Superior temporal gyrus (tissue), 1 donor: ENCODE results near the gene VTI1A.

Source experiments
- DNase-seq: peaks from one replicate; pipeline ENCODE4 v3.0.0-alpha.2; 2016; ENCODE audit errors: extremely low spot score

Gene VTI1A

GRCh38 chr10:112783351-112784021 is 336.5 kb downstream of the VTI1A start:
- DNase-seq = no peak

- no peak for DNase-seq
Measured at GRCh38 chr10:112784022-112784461, 337.0 kb downstream of the VTI1A start.

DNA sequence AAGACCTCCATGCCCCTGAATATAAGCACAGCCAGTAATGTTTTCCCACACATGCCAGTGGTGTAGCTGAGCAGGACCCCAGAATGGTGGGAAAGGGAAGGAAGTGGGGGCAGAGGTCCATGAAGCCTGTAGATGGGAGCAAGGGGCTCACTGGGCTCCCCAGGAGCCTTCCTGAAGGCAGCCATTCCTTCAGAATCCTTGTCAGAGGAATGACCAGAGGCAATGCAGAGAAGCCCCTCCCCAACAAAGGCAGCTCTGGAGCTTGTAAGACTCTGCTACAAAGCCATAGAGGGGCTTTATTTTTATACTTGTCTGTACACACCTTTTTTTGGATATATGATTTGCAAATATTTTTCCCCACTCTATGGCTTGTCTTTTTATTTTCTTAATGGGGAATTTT is 338.1 kb downstream of the VTI1A start:
- DNase-seq = no peak

DNA sequence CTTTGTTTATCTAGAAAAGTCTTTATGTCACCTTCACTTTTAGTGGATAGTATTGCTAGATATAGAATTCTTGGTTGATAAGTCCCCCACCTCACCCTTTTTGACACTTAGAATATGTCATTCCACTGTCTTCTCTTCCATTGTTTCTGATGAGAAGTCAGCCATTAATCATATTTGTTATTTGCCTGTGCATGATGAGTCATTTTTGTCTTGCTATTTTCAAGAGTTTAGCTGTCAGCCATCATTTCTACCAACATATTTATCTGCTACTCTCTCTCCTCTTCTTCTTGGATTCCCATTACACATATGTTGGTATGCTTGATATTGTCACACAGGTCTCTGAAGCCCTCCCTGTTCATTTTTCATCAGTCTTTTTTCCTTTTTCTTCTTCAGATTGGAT is 342.2 kb downstream of the VTI1A start:
- no peak for DNase-seq

- DNase-seq = no peak
Measured at GRCh38 chr10:112790030-112790429, 343.0 kb downstream of the VTI1A start.

DNA sequence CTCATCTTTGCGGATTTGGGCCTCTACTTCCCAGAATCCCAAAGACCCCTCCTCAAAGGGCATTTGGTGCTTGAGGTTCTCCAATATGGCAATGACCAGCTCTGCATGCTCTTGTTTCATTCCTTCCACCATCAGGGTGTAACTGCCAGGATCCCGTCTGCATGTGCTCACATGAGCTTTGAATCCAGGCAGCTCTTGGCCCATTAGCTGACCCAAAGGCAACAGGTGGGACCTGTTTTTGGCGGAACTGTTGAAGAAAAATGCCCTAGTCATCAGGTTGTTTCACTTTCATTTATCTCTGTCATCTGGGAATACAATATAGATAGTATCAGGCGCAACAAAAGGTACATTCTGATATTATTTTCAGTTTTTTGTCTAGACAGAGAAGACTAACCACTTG is 343.9 kb downstream of the VTI1A start:
- no peak for DNase-seq

DNA sequence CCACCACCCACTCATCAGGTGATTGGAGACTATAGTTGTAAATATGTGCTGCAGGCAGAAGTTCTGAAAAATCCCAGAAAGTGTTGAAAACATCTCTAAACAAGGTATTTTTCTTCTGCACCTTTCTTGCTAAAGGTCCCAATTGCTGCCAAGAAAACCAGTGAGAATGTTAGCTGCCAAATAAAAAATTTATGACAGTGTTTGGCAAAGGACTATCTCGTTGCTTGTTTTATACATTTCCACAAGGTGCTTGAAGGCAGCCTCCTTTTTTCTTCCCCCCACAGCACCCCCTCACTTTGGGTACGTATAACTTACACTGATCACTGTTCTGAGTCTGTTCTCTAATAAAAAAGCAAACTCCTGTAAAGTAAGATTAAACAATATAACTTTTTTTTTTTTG is 344.4 kb downstream of the VTI1A start:
- no peak for DNase-seq

DNA sequence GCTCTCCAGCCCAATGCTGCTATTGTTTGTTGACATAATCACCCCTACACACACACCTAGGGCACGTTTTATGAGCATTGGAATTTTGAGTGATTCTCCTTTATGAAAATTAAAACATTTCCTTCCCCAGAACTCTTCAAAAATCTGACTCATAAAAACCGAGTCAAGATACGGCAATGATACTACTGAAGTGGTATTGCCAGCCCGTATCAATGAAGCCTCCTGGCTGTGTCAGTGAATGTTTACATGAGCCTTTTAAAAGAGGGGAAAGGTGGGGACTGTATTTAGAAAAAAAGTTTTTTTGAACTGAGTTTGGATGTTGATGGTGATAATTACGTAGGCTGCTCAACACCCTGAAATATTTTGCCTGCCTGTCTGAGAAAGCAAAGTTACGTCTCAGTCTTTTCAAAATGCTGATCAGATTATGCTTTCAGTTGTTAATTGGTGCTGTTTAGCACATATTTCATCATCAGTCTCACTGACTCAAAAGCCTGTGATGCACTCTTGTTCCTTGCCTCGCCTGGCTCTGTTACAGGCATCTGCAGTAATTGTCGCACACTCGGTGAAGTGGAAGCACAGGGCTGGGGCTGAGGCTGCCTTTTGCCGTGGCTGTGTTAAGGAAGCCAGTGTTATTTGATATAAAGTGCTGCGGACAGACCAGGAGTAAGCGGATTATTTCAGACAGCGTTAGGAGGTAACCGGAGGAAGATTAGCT is 345.6 kb downstream of the VTI1A start:
- DNase-seq = peak; percentile 63

DNA sequence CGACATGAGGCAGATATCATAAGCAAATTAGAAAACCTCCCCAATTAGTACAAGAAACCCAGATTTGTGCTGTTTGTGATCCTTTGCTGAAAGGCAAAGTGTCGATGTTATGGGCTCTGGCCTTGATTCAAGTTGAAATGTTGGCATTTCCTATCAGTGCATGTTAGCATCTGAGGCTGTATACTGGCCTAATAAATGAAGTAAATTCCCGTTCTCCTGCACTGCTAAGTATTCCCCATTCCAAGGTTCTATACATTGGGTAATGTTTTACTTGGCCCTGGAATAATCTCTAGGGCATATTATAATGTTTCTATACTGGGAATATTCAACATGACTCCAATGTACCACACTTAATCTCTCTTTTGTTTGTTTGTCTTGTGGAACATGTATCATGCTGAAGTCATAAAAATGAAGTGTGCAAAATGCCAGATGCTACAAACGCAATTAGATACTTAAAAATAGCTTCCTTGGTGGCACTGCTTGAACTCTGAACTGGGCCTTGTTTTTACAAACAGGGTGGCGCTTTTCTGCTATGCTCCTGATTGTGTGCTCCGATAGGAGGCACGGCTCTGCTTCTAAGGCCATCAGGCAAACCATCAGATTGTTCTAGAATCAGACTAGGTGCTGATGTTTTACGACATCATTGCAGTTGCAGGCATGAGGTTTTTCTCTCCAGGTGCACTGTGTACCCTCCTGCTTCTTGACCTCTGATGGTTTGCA is 346.3 kb downstream of the VTI1A start:
- no peak for DNase-seq

DNA sequence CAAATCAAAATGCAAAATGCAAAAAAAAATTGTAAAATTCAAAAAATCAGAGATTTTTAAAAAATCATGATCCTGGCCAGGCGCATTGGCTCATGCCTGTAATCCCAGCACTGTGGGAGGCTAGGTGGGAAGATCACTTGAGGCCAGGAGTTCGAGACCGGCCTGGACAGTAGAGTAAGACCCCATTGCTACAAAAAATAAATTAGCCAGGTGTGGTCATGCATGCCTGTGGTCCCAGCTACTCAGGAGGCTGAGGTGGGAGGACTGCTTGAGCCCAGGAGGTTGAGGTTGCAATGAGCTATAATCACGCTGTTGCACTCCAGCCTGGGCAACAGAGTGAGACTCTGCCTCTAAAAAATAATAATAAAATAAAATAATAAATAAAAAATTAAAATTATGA is 347.2 kb downstream of the VTI1A start:
- DNase-seq = no peak

DNA sequence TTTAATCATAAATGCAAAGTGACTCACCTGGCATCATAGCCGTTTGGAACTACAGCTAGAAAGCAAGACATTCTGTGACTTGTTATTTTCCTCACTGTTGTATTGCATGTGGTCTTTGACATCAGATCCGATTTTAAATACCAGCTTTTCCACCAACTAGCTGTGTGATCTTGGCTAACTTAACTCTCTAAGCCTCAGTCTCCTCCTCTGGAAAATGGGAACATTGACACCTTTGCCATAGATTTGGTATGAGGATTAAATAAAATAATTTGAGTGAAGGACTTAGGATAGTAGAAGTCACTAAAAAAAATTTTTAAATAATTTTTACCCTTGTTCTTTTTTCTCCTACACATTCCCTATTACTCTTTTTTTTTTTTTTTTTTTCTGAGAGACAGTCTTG is 348.1 kb downstream of the VTI1A start:
- DNase-seq = no peak

DNA sequence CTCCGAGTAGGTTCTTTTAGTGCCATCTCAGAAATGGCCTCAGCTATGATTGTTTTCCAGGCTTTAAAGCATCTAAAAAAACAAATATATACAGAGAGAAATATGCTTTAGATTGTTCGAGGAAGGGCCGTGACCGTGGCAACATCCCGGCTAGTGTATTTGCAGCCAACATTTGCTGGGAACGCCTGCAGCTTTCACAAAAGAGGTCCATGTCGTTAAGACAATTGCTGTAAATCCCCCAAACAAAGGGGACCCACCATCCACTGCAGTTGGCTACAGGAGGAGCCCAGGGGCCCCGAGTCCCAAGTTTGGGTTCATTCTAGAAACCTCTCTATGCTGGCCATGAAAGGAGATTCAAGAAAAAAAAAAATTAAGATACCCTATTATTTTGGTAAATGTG is 350.2 kb downstream of the VTI1A start:
- DNase-seq = no peak

DNA sequence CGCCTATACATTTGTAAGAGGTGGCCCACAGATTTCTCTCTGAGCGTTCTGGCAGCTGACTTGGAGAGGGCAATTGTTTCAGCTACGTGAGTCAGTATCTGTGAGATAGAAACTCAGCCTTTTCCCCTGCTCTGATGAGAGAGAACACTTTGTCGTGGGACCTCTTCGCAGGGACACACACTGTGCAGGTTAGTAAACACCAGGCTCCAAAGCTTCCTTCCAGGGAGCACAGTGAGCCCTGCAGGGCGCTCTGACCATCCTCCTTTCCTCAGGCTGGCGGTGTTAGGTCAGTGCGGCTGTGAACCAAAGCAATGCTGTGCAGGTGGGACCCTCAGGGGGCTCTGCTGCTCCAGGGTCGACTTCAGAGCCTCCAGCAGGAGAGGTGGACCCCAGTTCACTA is 350.8 kb downstream of the VTI1A start:
- no peak for DNase-seq

DNA sequence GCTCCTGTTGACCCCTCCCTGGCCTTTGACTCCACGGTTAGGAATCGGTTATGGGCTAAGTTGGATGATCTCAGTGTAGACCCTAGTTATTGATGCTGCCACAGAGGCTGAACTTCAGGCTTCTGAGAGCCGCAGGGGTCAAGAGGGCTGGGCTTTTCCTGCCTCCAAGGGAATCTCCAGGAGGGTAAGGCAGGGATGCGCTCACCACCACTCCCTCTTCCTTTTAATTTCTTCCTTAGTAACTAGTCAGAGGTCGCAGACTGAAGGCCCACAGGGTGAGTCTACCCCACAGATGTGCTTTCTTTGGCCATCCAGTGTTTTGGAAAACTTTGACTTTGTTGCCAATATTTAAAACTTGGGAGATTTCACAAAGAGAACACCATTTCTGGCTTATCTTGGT is 352.0 kb downstream of the VTI1A start:
- no peak for DNase-seq

DNA sequence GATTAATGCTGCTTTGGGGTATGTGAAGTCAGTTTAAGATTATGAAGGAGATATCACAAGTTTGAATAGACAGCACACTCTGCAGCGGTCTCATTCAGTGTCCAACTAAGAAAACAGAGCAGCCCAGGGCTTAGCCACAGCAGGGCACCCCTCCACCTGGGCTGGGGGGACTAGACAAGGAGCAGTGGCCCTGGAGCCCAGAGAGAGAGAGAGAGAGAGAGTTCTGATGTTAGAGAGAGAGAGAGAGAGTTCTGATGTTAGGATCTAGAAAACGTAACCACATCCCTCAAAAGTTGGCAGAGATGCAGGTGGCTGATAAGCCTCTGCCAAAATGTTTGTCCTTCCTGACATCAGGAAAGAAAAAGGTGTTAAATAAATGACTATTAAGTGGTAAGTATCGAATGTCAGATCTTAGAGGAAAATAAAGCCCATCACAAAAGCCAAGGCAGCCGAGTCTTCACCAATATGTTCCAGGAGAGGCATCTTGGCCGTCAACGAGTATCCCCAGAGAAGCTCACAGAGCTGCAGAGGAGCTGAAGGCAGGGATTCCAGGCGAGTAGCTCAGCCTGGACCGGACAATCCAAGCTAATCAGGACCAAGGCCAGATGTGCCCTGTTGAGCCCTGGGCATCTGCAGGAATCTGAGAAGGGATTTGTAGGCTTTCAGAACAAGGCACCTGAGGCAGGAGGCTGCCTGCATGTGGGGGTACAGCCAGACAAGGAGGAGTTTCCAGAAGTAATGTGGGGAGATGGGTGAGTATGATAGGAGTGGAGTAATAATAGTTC is 352.9 kb downstream of the VTI1A start:
- DNase-seq = no peak

DNA sequence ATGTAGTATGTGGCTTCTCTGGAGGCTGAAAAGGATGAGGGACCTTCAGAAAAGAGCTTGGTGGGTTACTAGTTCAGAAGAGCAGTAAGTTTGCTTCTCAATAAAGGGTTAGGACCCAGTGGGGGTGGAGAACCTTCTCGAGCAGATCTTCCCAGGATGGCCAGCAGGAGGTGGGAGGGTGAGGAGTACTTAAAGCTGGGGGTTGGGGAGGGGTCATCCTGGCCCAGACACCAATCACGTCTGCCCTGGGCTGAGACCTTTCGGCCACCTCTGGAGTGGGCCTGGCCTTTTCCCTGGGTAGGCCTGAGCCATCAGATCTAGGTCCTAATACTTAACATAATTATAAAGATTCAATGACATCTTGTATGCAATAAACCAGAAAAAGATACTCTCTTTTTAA is 354.0 kb downstream of the VTI1A start:
- no peak for DNase-seq

DNA sequence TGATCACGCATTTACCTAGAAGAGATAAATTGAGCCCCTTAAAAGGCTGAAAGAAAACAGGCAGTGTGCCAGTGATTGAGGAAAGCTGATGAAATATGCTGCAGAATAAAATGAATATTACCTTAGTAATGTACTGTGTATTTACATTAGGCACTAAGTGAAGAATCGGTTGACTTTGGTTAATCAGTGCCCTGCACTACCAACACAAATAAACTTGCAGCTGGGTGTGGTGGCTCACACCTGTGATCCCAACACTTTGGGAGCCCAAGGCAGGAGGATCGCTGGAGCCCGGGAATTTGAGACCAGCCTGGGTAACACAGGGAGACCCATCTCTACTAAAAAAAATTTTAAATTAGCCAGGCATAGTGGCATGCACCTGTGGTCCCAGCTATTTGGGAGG is 354.7 kb downstream of the VTI1A start:
- DNase-seq = no peak

DNA sequence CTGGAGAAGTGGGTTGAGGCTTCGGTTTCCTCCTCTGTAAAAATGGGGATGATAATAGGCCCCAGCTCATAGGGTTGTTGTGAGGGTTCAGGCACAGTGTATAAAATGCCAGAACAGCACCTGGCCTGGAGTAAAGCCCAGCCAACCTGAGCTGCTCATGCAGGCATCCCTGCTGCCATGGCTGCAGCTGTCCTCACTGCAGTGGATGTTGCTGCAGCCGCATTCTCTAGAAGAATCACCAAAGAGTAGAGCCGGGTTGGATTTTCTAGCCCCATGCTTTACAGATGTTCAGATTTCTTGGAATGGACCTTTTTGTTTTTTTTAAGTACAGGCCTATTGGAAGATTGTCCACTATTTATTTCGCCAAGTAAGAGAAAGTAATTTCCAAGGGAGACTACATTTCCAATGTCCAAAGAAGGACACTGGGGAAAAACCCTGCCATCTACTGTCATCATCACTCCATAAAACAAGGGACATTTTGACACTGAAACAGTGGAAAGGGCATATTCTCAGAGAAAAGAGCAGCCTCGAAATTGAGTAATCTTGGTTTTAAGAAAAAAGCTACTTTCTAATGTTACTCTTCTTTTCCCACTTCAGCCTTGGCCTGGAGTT is 355.5 kb downstream of the VTI1A start:
- DNase-seq = no peak

GRCh38 chr10:112803961-112804401 is 357.0 kb downstream of the VTI1A start:
- no peak for DNase-seq

GRCh38 chr10:112805254-112805590 is 358.2 kb downstream of the VTI1A start:
- no peak for DNase-seq

DNA sequence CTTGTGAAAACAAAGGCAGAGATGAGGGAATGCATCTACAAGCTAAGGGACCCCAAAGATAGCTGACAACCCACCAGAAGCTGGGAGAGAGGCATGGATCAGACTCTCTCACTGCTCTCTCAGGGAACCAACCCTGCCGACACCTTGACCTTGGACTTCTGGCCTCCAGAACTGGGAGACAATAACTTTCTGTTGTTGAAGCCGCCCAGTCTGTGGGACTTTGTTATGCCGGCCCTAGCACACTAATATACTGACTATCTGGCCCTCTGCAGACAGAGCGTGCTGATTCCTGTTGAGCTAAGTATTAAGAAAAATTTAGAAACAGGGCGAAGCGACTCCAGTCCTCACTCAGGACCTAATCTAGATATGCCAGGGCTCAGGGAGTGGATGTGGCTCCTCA is 358.7 kb downstream of the VTI1A start:
- no peak for DNase-seq

DNA sequence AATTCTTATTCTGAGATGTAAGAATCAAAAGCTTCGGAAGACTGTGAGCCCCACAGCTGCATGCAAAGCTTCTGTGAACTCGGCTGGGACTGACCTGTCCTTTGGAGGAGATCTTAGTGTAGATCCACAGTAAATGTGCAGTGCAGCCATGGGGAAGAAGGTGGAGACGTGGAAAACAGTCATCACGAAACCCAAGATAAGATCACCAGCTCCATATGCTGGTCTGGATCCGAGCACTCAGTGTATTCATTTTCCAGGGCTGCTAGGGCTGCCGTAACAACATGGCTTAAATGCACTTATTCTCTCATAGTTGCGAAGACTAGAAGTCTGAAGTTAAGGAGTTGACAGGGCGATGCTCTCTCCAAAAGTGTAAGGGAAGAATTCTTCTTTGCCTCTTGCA is 360.0 kb downstream of the VTI1A start:
- no peak for DNase-seq
